H1 (cell line): ENCODE measurements around the gene MGLL.

ENCODE experiments used
- BRCA1 ChIP-seq: IDR thresholded peaks from 2 replicates; pipeline ENCODE4 v1.6.1; 2012; ENCODE audit warnings: low read depth, low read length, improper control_type of control experiment
- CREB1 ChIP-seq: IDR thresholded peaks from 2 replicates; pipeline ENCODE4 v1.6.1; 2012; ENCODE audit warnings: inconsistent platforms
- CTCF ChIP-seq, 3 experiments: IDR thresholded peaks; 1 replicate in 2 of 3; 2 replicates in 1 of 3; pipeline versions ENCODE4 v1.5.1 to v1.6.1; 2011; ENCODE audit warnings: low read length in 3 of 3, mild to moderate bottlenecking in 3 of 3, inconsistent platforms in 2 of 3, low read depth in 1 of 3, moderate library complexity in 1 of 3; ENCODE audit not compliant: insufficient read depth in 1 of 3; ENCODE audit errors: control extremely low read depth in 1 of 3
- EP300 ChIP-seq, 2 experiments: IDR thresholded peaks; 1 replicate in 1 of 2; 2 replicates in 1 of 2; pipeline ENCODE4 v1.6.1; 2011 to 2012; ENCODE audit warnings: low read depth in 2 of 2, low read length in 2 of 2, mild to moderate bottlenecking in 2 of 2, borderline replicate concordance in 1 of 2, inconsistent platforms in 1 of 2, moderate library complexity in 1 of 2
- EZH2 ChIP-seq: fragments of 200-600 bp; sonication (generic); IDR thresholded peaks from 2 replicates; pipeline ENCODE4 v1.7.1; 2012; ENCODE audit warnings: low read depth, mild to moderate bottlenecking, moderate library complexity, low read length, inconsistent platforms; ENCODE audit not compliant: severe bottlenecking
- POLR2A ChIP-seq, 2 experiments: IDR thresholded peaks; 1 replicate in 1 of 2; 2 replicates in 1 of 2; pipeline ENCODE4 v1.6.1; 2011; ENCODE audit warnings: low read depth in 2 of 2, low read length in 2 of 2, mild to moderate bottlenecking in 2 of 2; ENCODE audit errors: control extremely low read depth in 1 of 2
- RBBP5 ChIP-seq: IDR thresholded peaks from 2 replicates; pipeline ENCODE4 v1.7.1; 2012; ENCODE audit warnings: low read depth, mild to moderate bottlenecking, inconsistent platforms, low read length, moderate library complexity, borderline replicate concordance
- SUZ12 ChIP-seq: fragments of 200-600 bp; sonication (generic); IDR thresholded peaks from 2 replicates; pipeline ENCODE4 v1.6.1; 2012; ENCODE audit warnings: mild to moderate bottlenecking, inconsistent platforms, low read length, moderate library complexity, mixed read lengths
- YY1 ChIP-seq: IDR thresholded peaks from 2 replicates; pipeline ENCODE4 v1.6.1; 2011; ENCODE audit warnings: low read depth, mild to moderate bottlenecking, low read length

- TF ChIP-seq YY1 = no peak
- TF ChIP-seq CREB1 = no peak
- TF ChIP-seq EZH2 = no peak
- TF ChIP-seq BRCA1 = no peak
- no peak for TF ChIP-seq EP300 (IDR thresholded peaks at IDR 0.05; ENCODE audit: borderline replicate concordance in 1 of 2, low read depth in 2 of 2, low read length in 2 of 2)
- no peak for TF ChIP-seq CTCF (IDR thresholded peaks at IDR 0.05; ENCODE audit: control extremely low read depth in 1 of 3, insufficient read depth in 1 of 3, low read depth in 1 of 3, low read length in 3 of 3)
- TF ChIP-seq RBBP5 = no peak
- no peak for TF ChIP-seq POLR2A (IDR thresholded peaks at IDR 0.05; ENCODE audit: control extremely low read depth in 1 of 2, low read depth in 2 of 2, low read length in 2 of 2)
- no peak for TF ChIP-seq SUZ12
Measured at GRCh38 chr3:127750226-127751031, 71.9 kb downstream of the MGLL start.
